HepG2 (cell line): Measurements from ENCODE around the gene CCDC30. TPM values are rescaled to one million over a fixed set of nuclear protein-coding genes. Genes with fewer than 3 reads are reported as not detected.
A peak's percentile ranks its signal among the peaks of the same experiment; 100 is the strongest.

Experiments used
- AGO2 ChIP-seq: fragments of 200-400 bp; formaldehyde crosslinking; optimal IDR thresholded peaks from 2 replicates; pipeline ENCODE3; 2017; ENCODE audit warnings: mild to moderate bottlenecking, low read depth, low read length, moderate library complexity
- HDAC6 ChIP-seq: fragments of 200-600 bp; sonication (generic); IDR thresholded peaks from 2 replicates; pipeline ENCODE4 v1.7.0; 2017; ENCODE audit warnings: mild to moderate bottlenecking, antibody characterized with exemption, low read length, low read depth
- KAT8 ChIP-seq: IDR thresholded peaks from 2 replicates; pipeline ENCODE4 v1.6.1; 2016; ENCODE audit warnings: missing genetic modification reagents, missing compliant biosample characterization
- KDM5A ChIP-seq: fragments of 200-600 bp; sonication (generic); IDR thresholded peaks from 2 replicates; pipeline ENCODE4 v1.7.0; 2018; ENCODE audit warnings: antibody characterized with exemption, mild to moderate bottlenecking, low read length, borderline replicate concordance
- MIER3 ChIP-seq: IDR thresholded peaks from 2 replicates; pipeline ENCODE4 v1.6.1; 2016; ENCODE audit warnings: missing compliant biosample characterization, borderline replicate concordance
- RFX5 ChIP-seq: IDR thresholded peaks from 2 replicates; pipeline ENCODE4 v1.6.1; 2011; ENCODE audit warnings: low read depth, low read length, improper control_type of control experiment
- SYNCRIP ChIP-seq: fragments of 200-400 bp; formaldehyde crosslinking; IDR thresholded peaks from 2 replicates; pipeline ENCODE4 v1.6.1; 2018; ENCODE audit warnings: mild to moderate bottlenecking, low read depth, low read length; ENCODE audit not compliant: insufficient read depth
- ZNF709 ChIP-seq: sonication (generic); formaldehyde crosslinking; IDR thresholded peaks from 2 replicates; pipeline ENCODE4 v1.5.0; 2020; ENCODE audit warnings: mild to moderate bottlenecking, missing genetic modification reagents
- ZNF747 ChIP-seq: sonication (generic); formaldehyde crosslinking; IDR thresholded peaks from 2 replicates; pipeline ENCODE4 v1.8.1; 2023; ENCODE audit warnings: missing genetic modification reagents, mild to moderate bottlenecking, borderline replicate concordance
- ZNF790 ChIP-seq: sonication (generic); formaldehyde crosslinking; IDR thresholded peaks from 2 replicates; pipeline ENCODE4 v1.8.0; 2022; ENCODE audit warnings: missing genetic modification reagents, mild to moderate bottlenecking, borderline replicate concordance
- ZNF879 ChIP-seq: sonication (generic); formaldehyde crosslinking; IDR thresholded peaks from 2 replicates; pipeline ENCODE4 v1.8.1; 2023; ENCODE audit warnings: missing genetic modification reagents
- polyA plus RNA-seq, 8 experiments: library from polyadenylated mRNA; depleted of rRNA in 3 of 8; stranded (reverse) in 7 of 8; unstranded in 1 of 8; fragments of >200 nt; fragmentation: Illumina TruSeq in 4 of 8; extraction: Trizol in 4 of 8; gene quantifications; 2 replicates each; pipeline versions ENCODE4 v1.2.1 to v1.2.3, GENCODE V29; 2011 to 2016; ENCODE audit warnings: low read depth in 4 of 8, missing spikeins in 1 of 8, mixed read lengths in 1 of 8; ENCODE audit not compliant: insufficient read depth in 1 of 8
- total RNA-seq, 5 experiments: library from RNA; depleted of rRNA; stranded (reverse); fragments of >200 nt; fragmentation: Illumina TruSeq; extraction: Trizol; gene quantifications; 2 replicates each; pipeline ENCODE4 v1.2.3, GENCODE V29; 2016; ENCODE audit warnings: low read depth in 1 of 5
- TF ChIP-seq, protein P1 (sequence below): sonication (generic); formaldehyde crosslinking; IDR thresholded peaks from 2 replicates; pipeline ENCODE4 v1.5.0; 2020; ENCODE audit warnings: missing genetic modification reagents
- TF ChIP-seq, protein P2 (sequence below): sonication (generic); formaldehyde crosslinking; IDR thresholded peaks from 2 replicates; pipeline ENCODE4 v1.8.1; 2023; ENCODE audit warnings: mild to moderate bottlenecking, missing genetic modification reagents, borderline replicate concordance
- TF ChIP-seq, protein P3 (sequence below): sonication (generic); formaldehyde crosslinking; IDR thresholded peaks from 2 replicates; pipeline ENCODE4 v1.4.0; 2020; ENCODE audit warnings: mild to moderate bottlenecking, missing genetic modification reagents
- TF ChIP-seq, protein P4 (sequence below): sonication (generic); formaldehyde crosslinking; IDR thresholded peaks from one replicate; pipeline ENCODE4 v1.5.1; 2020; ENCODE audit warnings: mild to moderate bottlenecking, missing genetic modification reagents; ENCODE audit errors: not compliant biosample characterization
- TF ChIP-seq, protein P5 (sequence below): sonication (generic); formaldehyde crosslinking; IDR thresholded peaks from 2 replicates; pipeline ENCODE4 v1.4.0; 2020; ENCODE audit warnings: missing genetic modification reagents

The CCDC30 gene
- total and polyA plus RNA-seq, 2 of the 13 experiments (the other 11 are each of a cell fraction or from before 2014, with no cell fraction given): 0.25 to 0.77 TPM

DNA sequence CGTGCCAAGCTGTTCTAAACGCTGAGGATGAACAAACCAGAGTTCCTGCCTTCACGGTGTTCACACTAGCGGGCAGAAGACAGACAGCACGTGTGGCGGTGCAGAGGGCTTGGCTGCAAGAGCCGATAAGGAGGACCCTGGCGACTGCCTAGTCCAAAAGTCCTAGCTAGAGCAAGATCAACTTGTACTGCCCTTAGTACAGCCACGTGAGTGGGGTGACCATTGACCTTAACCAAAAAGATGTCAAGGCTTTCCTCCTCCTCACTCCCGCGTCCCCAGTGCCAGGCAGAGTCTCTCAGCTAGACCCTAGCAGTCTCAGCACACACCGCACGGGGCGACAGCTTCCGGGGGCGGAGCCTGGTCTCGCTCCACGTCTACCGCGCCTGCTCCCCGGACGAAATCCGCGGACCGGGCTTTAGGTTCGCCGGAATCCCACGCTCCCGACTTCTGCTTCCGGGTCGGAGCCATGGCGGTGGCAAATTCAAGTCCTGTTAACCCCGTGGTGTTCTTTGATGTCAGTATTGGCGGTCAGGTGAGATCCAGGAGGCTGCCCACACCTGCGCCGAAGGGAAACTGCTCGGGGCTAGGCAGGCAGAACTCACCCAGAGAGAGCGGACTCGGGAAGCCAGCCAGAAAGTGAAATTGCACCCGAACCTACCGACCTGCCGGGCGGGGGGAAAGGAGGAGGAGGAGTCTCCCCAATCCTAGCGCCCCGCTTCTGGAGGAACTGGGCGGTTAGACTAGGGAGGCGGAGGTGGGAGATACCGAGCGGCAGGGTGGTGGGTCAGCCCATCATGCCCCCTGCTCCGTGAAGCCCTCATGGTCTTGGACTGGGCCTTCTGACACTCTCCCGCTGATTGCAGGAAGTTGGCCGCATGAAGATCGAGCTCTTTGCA is 195.1 kb downstream of the CCDC30 start, which contains the start of gene PPIH (continued):
- TF ChIP-seq, protein P1, sequence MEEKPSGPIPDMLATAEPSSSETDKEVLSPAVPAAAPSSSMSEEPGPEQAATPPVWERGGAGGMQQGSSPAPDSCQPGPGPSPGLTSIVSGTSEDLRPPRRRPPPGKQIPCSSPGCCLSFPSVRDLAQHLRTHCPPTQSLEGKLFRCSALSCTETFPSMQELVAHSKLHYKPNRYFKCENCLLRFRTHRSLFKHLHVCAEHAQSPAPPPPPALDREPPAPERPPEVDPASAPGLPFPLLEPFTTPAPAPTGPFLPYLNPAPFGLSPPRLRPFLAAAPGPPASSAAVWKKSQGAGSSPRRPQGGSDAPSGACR (CRISPR knock-in tag): peak; percentile 73; the same call in 1 of the 2 replicates
- TF ChIP-seq, protein P2, sequence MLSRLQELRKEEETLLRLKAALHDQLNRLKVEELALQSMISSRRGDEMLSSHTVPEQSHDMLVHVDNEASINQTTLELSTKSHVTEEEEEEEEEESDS (CRISPR knock-in tag): no peak
- TF ChIP-seq ZNF790 (no peak), AGO2 (no peak), KDM5A (peak; percentile 87), ZNF709 (CRISPR knock-in tag) (peak; percentile 37; the same call in 1 of the 2 replicates), ZNF747 (CRISPR knock-in tag) (peak; percentile 84; the same call in 1 of the 2 replicates), HDAC6 (no peak), KAT8 (CRISPR knock-in tag) (peak; percentile 97), MIER3 (peak; percentile 72; the same call in 1 of the 2 replicates), SYNCRIP (no peak), RFX5 (0 out of 2 replicates have a peak, but pooled peaks have one; percentile 36), ZNF879 (CRISPR knock-in tag) (0 out of 2 replicates have a peak, but pooled peaks have one; percentile 32)
- TF ChIP-seq, protein P3, sequence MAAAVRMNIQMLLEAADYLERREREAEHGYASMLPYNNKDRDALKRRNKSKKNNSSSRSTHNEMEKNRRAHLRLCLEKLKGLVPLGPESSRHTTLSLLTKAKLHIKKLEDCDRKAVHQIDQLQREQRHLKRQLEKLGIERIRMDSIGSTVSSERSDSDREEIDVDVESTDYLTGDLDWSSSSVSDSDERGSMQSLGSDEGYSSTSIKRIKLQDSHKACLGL (CRISPR knock-in tag): peak; percentile 69; the same call in 1 of the 2 replicates
- TF ChIP-seq, protein P4, sequence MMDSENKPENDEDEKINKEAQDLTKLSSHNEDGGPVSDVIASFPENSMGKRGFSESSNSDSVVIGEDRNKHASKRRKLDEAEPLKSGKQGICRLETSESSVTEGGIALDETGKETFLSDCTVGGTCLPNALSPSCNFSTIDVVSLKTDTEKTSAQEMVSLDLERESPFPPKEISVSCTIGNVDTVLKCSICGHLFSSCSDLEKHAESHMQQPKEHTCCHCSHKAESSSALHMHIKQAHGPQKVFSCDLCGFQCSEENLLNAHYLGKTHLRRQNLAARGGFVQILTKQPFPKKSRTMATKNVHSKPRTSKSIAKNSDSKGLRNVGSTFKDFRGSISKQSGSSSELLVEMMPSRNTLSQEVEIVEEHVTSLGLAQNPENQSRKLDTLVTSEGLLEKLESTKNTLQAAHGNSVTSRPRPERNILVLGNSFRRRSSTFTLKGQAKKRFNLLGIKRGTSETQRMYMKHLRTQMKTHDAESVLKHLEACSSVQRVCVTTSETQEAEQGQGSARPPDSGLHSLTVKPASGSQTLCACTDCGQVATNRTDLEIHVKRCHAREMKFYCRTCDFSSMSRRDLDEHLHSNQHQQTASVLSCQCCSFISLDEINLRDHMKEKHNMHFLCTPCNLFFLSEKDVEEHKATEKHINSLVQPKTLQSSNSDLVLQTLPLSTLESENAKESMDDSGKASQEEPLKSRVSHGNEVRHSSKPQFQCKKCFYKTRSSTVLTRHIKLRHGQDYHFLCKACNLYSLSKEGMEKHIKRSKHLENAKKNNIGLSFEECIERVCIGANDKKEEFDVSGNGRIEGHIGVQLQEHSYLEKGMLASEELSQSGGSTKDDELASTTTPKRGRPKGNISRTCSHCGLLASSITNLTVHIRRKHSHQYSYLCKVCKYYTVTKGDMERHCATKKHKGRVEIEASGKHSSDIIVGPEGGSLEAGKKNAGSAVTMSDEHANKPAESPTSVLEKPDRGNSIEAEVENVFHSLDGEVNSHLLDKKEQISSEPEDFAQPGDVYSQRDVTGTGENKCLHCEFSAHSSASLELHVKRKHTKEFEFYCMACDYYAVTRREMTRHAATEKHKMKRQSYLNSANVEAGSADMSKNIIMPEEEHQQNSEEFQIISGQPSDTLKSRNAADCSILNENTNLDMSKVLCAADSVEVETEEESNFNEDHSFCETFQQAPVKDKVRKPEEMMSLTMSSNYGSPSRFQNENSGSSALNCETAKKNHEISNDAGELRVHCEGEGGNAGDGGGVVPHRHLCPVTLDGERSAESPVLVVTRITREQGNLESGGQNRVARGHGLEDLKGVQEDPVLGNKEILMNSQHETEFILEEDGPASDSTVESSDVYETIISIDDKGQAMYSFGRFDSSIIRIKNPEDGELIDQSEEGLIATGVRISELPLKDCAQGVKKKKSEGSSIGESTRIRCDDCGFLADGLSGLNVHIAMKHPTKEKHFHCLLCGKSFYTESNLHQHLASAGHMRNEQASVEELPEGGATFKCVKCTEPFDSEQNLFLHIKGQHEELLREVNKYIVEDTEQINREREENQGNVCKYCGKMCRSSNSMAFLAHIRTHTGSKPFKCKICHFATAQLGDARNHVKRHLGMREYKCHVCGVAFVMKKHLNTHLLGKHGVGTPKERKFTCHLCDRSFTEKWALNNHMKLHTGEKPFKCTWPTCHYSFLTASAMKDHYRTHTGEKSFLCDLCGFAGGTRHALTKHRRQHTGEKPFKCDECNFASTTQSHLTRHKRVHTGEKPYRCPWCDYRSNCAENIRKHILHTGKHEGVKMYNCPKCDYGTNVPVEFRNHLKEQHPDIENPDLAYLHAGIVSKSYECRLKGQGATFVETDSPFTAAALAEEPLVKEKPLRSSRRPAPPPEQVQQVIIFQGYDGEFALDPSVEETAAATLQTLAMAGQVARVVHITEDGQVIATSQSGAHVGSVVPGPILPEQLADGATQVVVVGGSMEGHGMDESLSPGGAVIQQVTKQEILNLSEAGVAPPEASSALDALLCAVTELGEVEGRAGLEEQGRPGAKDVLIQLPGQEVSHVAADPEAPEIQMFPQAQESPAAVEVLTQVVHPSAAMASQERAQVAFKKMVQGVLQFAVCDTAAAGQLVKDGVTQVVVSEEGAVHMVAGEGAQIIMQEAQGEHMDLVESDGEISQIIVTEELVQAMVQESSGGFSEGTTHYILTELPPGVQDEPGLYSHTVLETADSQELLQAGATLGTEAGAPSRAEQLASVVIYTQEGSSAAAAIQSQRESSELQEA: peak; percentile 31
- TF ChIP-seq, protein P5, sequence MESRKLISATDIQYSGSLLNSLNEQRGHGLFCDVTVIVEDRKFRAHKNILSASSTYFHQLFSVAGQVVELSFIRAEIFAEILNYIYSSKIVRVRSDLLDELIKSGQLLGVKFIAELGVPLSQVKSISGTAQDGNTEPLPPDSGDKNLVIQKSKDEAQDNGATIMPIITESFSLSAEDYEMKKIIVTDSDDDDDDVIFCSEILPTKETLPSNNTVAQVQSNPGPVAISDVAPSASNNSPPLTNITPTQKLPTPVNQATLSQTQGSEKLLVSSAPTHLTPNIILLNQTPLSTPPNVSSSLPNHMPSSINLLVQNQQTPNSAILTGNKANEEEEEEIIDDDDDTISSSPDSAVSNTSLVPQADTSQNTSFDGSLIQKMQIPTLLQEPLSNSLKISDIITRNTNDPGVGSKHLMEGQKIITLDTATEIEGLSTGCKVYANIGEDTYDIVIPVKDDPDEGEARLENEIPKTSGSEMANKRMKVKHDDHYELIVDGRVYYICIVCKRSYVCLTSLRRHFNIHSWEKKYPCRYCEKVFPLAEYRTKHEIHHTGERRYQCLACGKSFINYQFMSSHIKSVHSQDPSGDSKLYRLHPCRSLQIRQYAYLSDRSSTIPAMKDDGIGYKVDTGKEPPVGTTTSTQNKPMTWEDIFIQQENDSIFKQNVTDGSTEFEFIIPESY: no peak
